ENCODE measurements around the gene CFAP70. TPM values are rescaled to one million over a fixed set of nuclear protein-coding genes. Genes with fewer than 3 reads are reported as not detected.

Gene CFAP70
- total RNA-seq (2022; extraction: Qiagen RNA extraction; ENCODE audit: low read depth), result 0.12 to 0.37 TPM (median 0.19 TPM) in 5 replicates

GRCh38 chr10:73358331-73359279 is at the start of gene CFAP70:
CFAP70 (minus strand) TSS chr10:73358864; CDS start chr10:73354796, 4,068 bp downstream.

GRCh38 chr10:73252445-73253224 is 106.0 kb downstream of the CFAP70 start, which contains the start of gene MRPS16:
MRPS16 (minus strand) TSS chr10:73252644; CDS start chr10:73252482, 162 bp downstream.

GRCh38 chr10:73246646-73247508 is 111.8 kb downstream of the CFAP70 start, which contains the start of gene DNAJC9:
DNAJC9 (minus strand) TSS chr10:73247255; CDS start chr10:73247189, 66 bp downstream.

Other genes with a start within 250 kb of the CFAP70 start
- 2.0 to 3.3 TPM (median 3.0 TPM) in 5 replicates for gene NUDT13, start 248.4 kb downstream of the CFAP70 start, total RNA-seq (2022; extraction: Qiagen RNA extraction; ENCODE audit: low read depth)
- 24.5 to 30.7 TPM (median 28.1 TPM) in 5 replicates for gene ECD, start 190.9 kb downstream of the CFAP70 start, total RNA-seq (2022; extraction: Qiagen RNA extraction; ENCODE audit: low read depth)
- 6.6 to 9.4 TPM (median 7.3 TPM) in 5 replicates for gene FAM149B1, start 190.7 kb downstream of the CFAP70 start, total RNA-seq (2022; extraction: Qiagen RNA extraction; ENCODE audit: low read depth)
- gene DNAJC9, start 111.6 kb downstream of the CFAP70 start, total RNA-seq (2022; extraction: Qiagen RNA extraction; ENCODE audit: low read depth), result 50.8 to 52.4 TPM (median 52.1 TPM) in 5 replicates
- gene MRPS16, start 106.2 kb downstream of the CFAP70 start, total RNA-seq (2022; extraction: Qiagen RNA extraction; ENCODE audit: low read depth), result 141 to 192 TPM (median 175 TPM) in 5 replicates
- gene ANXA7, start 55.2 kb upstream of the CFAP70 start, total RNA-seq (2022; extraction: Qiagen RNA extraction; ENCODE audit: low read depth), result 112 to 124 TPM (median 118 TPM) in 5 replicates
- gene MSS51, start 74.7 kb upstream of the CFAP70 start, total RNA-seq (2022; extraction: Qiagen RNA extraction; ENCODE audit: low read depth), result 0.36 to 0.74 TPM (median 0.44 TPM) in 5 replicates
- 16.6 to 20.2 TPM (median 19.3 TPM) in 5 replicates for gene PPP3CB, start 137.2 kb upstream of the CFAP70 start, total RNA-seq (2022; extraction: Qiagen RNA extraction; ENCODE audit: low read depth)
- gene USP54, start 232.5 kb upstream of the CFAP70 start, total RNA-seq (2022; extraction: Qiagen RNA extraction; ENCODE audit: low read depth), result 10.6 to 15.7 TPM (median 12.9 TPM) in 5 replicates